B cell (primary cell): ENCODE measurements around the gene CALD1. TPM values are rescaled to one million over a fixed set of nuclear protein-coding genes. Genes with fewer than 3 reads are reported as not detected.
A peak's percentile ranks its signal among the peaks of the same experiment; 100 is the strongest.

Experiments used
- ATAC-seq: fragments of 200-7000 bp; cut with Tn5 transposase; one replicate; pipeline ENCODE4 v1.10.0; 2021; ENCODE audit warnings: low read depth, mild to moderate bottlenecking, moderate number of reproducible peaks, moderate library complexity
- CTCF ChIA-PET: fragments of 350-600 bp; sonication (Branson Sonifier 250); formaldehyde crosslinking; loops from one replicate; lab custom pipeline; 2021; ENCODE audit warnings: antibody characterized with exemption, inconsistent platforms; lab: Charles Lee
- POLR2A ChIA-PET: fragments of 350-600 bp; sonication (Branson Sonifier 250); formaldehyde crosslinking; loops from one replicate; lab custom pipeline; 2021; ENCODE audit warnings: antibody characterized with exemption; lab: Charles Lee
- DNase-seq: peaks from one replicate; pipeline ENCODE4 v3.0.0; 2013
- H2AFZ ChIP-seq: 2 replicates; pipeline ENCODE4 v1.6.1; 2012; ENCODE audit warnings: mild to moderate bottlenecking, low read depth, low read length; ENCODE audit not compliant: insufficient read depth, poor library complexity, severe bottlenecking
- H3K27ac ChIP-seq, 2 donors: 1 replicate in 1 of 2; 2 replicates in 1 of 2; pipeline ENCODE4 v1.5.1; 2012 to 2013; ENCODE audit warnings: low read length in 2 of 2, mild to moderate bottlenecking in 2 of 2, moderate library complexity in 1 of 2
- H3K27me3 ChIP-seq, 4 experiments: fragments of 200-600 bp in 1 of 4; sonication (generic) in 1 of 4; replicated peaks in 1 of 4; 1 replicate in 2 of 4; 2 replicates in 2 of 4; pipeline versions ENCODE4 v1.6.1 to v1.7.0; 2013 to 2016; ENCODE audit warnings: low read length in 3 of 4, mild to moderate bottlenecking in 2 of 4, mixed read lengths in 1 of 4, moderate library complexity in 1 of 4; ENCODE audit not compliant: insufficient read depth in 4 of 4, control insufficient read depth in 3 of 4; ENCODE audit errors: control extremely low read depth in 1 of 4
- H3K36me3 ChIP-seq, 2 experiments: replicated peaks in 1 of 2; 1 replicate in 1 of 2; 2 replicates in 1 of 2; pipeline versions ENCODE4 v1.6.1 to v1.7.1; 2013; ENCODE audit warnings: low read length in 1 of 2; ENCODE audit not compliant: insufficient read depth in 2 of 2, control insufficient read depth in 1 of 2; ENCODE audit errors: control extremely low read depth in 1 of 2, extremely low read depth in 1 of 2
- H3K4me1 ChIP-seq, 2 donors: fragments of 200-600 bp in 1 of 2; sonication (generic) in 1 of 2; 1 replicate in 1 of 2; 2 replicates in 1 of 2; pipeline versions ENCODE4 v1.5.1 to v1.6.1; 2013 to 2017; ENCODE audit warnings: low read length in 2 of 2; ENCODE audit not compliant: control insufficient read depth in 2 of 2, insufficient read depth in 2 of 2
- H3K4me2 ChIP-seq: replicated peaks from 2 replicates; pipeline ENCODE3; 2012; ENCODE audit warnings: mild to moderate bottlenecking, low read depth, low read length; ENCODE audit not compliant: poor library complexity, severe bottlenecking
- H3K4me3 ChIP-seq, 5 experiments: fragments of 200-600 bp in 1 of 5; sonication (generic) in 1 of 5; 1 replicate in 3 of 5; 2 replicates in 2 of 5; pipeline versions ENCODE4 v1.5.1 to v1.7.0; 2011 to 2016; ENCODE audit warnings: low read length in 4 of 5, mild to moderate bottlenecking in 4 of 5, low read depth in 2 of 5, control low read depth in 1 of 5, moderate library complexity in 1 of 5; ENCODE audit not compliant: insufficient read depth in 1 of 5; ENCODE audit errors: control extremely low read depth in 1 of 5, extremely low read depth in 1 of 5
- H3K79me2 ChIP-seq: fragments of 200-600 bp; sonication (generic); one replicate; pipeline ENCODE4 v1.6.0; 2016; ENCODE audit warnings: low read length; ENCODE audit not compliant: control insufficient read depth, insufficient read depth
- H3K9ac ChIP-seq: fragments of 200-600 bp; sonication (generic); 2 replicates; pipeline ENCODE4 v1.6.1; 2017; ENCODE audit warnings: mild to moderate bottlenecking, low read length, moderate library complexity
- H3K9me3 ChIP-seq, 3 donors: one replicate each; pipeline versions ENCODE4 v1.6.1 to v1.7.1; 2013; ENCODE audit warnings: low read length in 2 of 3; ENCODE audit not compliant: control insufficient read depth in 2 of 3, insufficient read depth in 1 of 3; ENCODE audit errors: control extremely low read depth in 1 of 3
- H4K20me1 ChIP-seq: 2 replicates; pipeline ENCODE4 v1.6.0; 2012; ENCODE audit warnings: mild to moderate bottlenecking, low read length; ENCODE audit not compliant: insufficient read depth, control insufficient read depth, poor library complexity, severe bottlenecking
- H3K27ac Mint-ChIP-seq: one replicate; pipeline ENCODE4 v1.8.0; 2021; ENCODE audit warnings: mixed read lengths
- H3K27me3 Mint-ChIP-seq: one replicate; pipeline ENCODE4 v1.8.0; 2021; ENCODE audit warnings: mixed read lengths
- H3K4me1 Mint-ChIP-seq: one replicate; pipeline ENCODE4 v1.8.0; 2021; ENCODE audit warnings: mixed read lengths
- H3K4me3 Mint-ChIP-seq: one replicate; pipeline ENCODE4 v1.8.0; 2021; ENCODE audit warnings: mixed read lengths
- H3K9me3 Mint-ChIP-seq: one replicate; pipeline ENCODE4 v1.8.0; 2022; ENCODE audit warnings: mixed read lengths; ENCODE audit not compliant: insufficient read depth
- CTCF ChIP-seq: fragments of 200-600 bp; IDR thresholded peaks from one replicate; pipeline ENCODE4 v1.8.0; 2022; ENCODE audit warnings: antibody characterized with exemption, mild to moderate bottlenecking
- EZH2 ChIP-seq: IDR thresholded peaks from 2 replicates; pipeline ENCODE4 v1.6.1; 2012; ENCODE audit warnings: borderline replicate concordance, low read depth, mild to moderate bottlenecking, moderate library complexity, low read length; ENCODE audit not compliant: insufficient read depth, poor library complexity, severe bottlenecking
- WGBS: methylation state at CpG from one replicate; pipeline ENCODE4 v1.1.5; 2013; ENCODE audit warnings: missing lambda C conversion rate; ENCODE audit not compliant: insufficient coverage; 5-methylcytosine and 5-hydroxymethylcytosine counted together
- intact Hi-C: fragments of 100-400 bp; cut with micrococcal nuclease; formaldehyde crosslinking; loops from one replicate; pipeline ENCODE4 v1.10.0; 2022
- polyA plus RNA-seq: library from polyadenylated mRNA; depleted of rRNA; stranded (reverse); fragments of >200 nt; gene quantifications from 2 replicates; pipeline ENCODE4 v1.2.3, GENCODE V29; 2012
- total RNA-seq, 2 donors: library from RNA; stranded (reverse); fragments of 120-200 nt in 1 of 2; gene quantifications; 1 replicate in 1 of 2; 2 replicates in 1 of 2; pipeline versions ENCODE4 v1.2.3 to v1.2.4, GENCODE V29; 2013 to 2022

CALD1 gene
- total and polyA plus RNA-seq, 2 donors (not counting 1 experiment from before 2014, with no cell fraction given), result 0.18 to 0.69 TPM

- peak overlapping the region; percentile 66 to 80 for H3K27ac ChIP-seq
- WGBS, result 0% methylated on average over 4 of the region's 5 CpGs
- peak overlapping the region; percentile 50 for H3K4me2 ChIP-seq
- H3K27me3 Mint-ChIP-seq, result no peaks in the 10 kb centered on the region
- POLR2A ChIA-PET, result interaction anchor here (0.6 to 2.4 kb wide), 6 partner anchors 9 to 401 kb away, joined by 3 to 9 read pairs (median 4); partner anchors contain the start of gene BPGM
- intact Hi-C loops, result loop anchor here (5.0 kb wide), 1 partner anchor 120 kb away; the partner anchor contains the start of gene BPGM
- H3K27ac Mint-ChIP-seq, result peak overlapping the region; percentile 94
- no peaks in the 10 kb centered on the region for H3K79me2 ChIP-seq
- DNase-seq (peak; percentile 64), ATAC-seq (peak; percentile 46)
- H3K4me1 Mint-ChIP-seq, result peaks cover 29% of the 10 kb centered on the region
- no peaks in the 10 kb centered on the region for H4K20me1 ChIP-seq
- no peaks in the 10 kb centered on the region for H3K36me3 ChIP-seq
- no peaks in the 10 kb centered on the region for H3K9me3 Mint-ChIP-seq
- H3K9me3 ChIP-seq, result no peaks in the 10 kb centered on the region
- H3K4me3 ChIP-seq, result no peak overlapping the region
- CTCF ChIA-PET, result interaction anchor here (0.6 to 3.3 kb wide), 7 partner anchors 9 to 393 kb away, joined by 3 to 11 read pairs (median 4); partner anchors contain the start of gene AGBL3
- TF ChIP-seq CTCF (no peak), EZH2 (no peak)
- H3K9ac ChIP-seq, result peak overlapping the region; percentile 22
- peak overlapping the region; percentile 69 for H2AFZ ChIP-seq
- H3K4me1 ChIP-seq, result peaks cover 23% of the 10 kb centered on the region in 2 donors
- H3K4me3 Mint-ChIP-seq, result peak overlapping the region; percentile 59
- H3K27me3 ChIP-seq, result no peaks in the 10 kb centered on the region
Measured at GRCh38 chr7:134767520-134768168, 11.8 kb upstream of the CALD1 start.

GRCh38 chr7:134768243-134768642 is 11.2 kb upstream of the CALD1 start:
- peak overlapping the region; percentile 94 for H3K27ac Mint-ChIP-seq
- no peak for ATAC-seq
- DNase-seq, result no peak
- TF ChIP-seq CTCF, result no peak
- no peak for TF ChIP-seq EZH2
- H3K4me1 Mint-ChIP-seq, result peaks cover 29% of the 10 kb centered on the region
- no peaks in the 10 kb centered on the region for H3K27me3 ChIP-seq
- H3K4me1 ChIP-seq, result peaks cover 23% of the 10 kb centered on the region in 2 donors
- intact Hi-C loops, result loop anchor here (5.0 kb wide), 1 partner anchor 121 kb away; the partner anchor contains the start of gene BPGM
- H3K4me3 Mint-ChIP-seq, result no peak overlapping the region
- ChIA-PET CTCF (interaction anchor here (1.5 to 3.3 kb wide), 4 partner anchors 10 to 218 kb away, joined by 3 to 11 read pairs (median 6); partner anchors contain the start of gene AGBL3), POLR2A (interaction anchor here (2.4 kb wide), 1 partner anchor 122 kb away, joined by 9 read pairs; the partner anchor contains the start of gene BPGM)
- 94% methylated on average over 3 of the region's 4 CpGs for WGBS
- H3K36me3 ChIP-seq, result no peaks in the 10 kb centered on the region
- no peak overlapping the region for H3K4me2 ChIP-seq
- H3K79me2 ChIP-seq, result no peaks in the 10 kb centered on the region
- H3K4me3 ChIP-seq, result no peak overlapping the region
- peak overlapping the region in 1 of 2 donors; percentile 80 for H3K27ac ChIP-seq
- H3K9ac ChIP-seq, result no peak overlapping the region
- no peaks in the 10 kb centered on the region for H3K9me3 ChIP-seq
- H3K27me3 Mint-ChIP-seq, result no peaks in the 10 kb centered on the region
- peak overlapping the region; percentile 69 for H2AFZ ChIP-seq
- H3K9me3 Mint-ChIP-seq, result no peaks in the 10 kb centered on the region
- no peaks in the 10 kb centered on the region for H4K20me1 ChIP-seq
